Adrenal gland (tissue), 5 donors: ENCODE results near the gene USP49.

ENCODE experiments used
- POLR2A ChIP-seq, 2 donors: fragments of 450-650 bp; IDR thresholded peaks; one replicate each; pipeline ENCODE4 v1.6.1; 2017; ENCODE audit warnings: antibody characterized with exemption in 2 of 2, mild to moderate bottlenecking in 2 of 2, moderate library complexity in 1 of 2
- TF ChIP-seq, protein P1 (sequence below), 6 experiments: fragments of 450-650 bp in 4 of 6; fragments of 200-600 bp in 2 of 6; sonication (generic) in 1 of 6; IDR thresholded peaks; 1 replicate in 5 of 6; 2 replicates in 1 of 6; pipeline versions ENCODE4 v1.5.1 to v1.8.0; 2016 to 2021; ENCODE audit warnings: antibody characterized with exemption in 6 of 6, mild to moderate bottlenecking in 2 of 6, moderate library complexity in 1 of 6
- donor health status: DM: no; HTN: no; CAD: no.

- no peak for TF ChIP-seq POLR2A (IDR thresholded peaks at IDR 0.05)
- TF ChIP-seq, protein P1, sequence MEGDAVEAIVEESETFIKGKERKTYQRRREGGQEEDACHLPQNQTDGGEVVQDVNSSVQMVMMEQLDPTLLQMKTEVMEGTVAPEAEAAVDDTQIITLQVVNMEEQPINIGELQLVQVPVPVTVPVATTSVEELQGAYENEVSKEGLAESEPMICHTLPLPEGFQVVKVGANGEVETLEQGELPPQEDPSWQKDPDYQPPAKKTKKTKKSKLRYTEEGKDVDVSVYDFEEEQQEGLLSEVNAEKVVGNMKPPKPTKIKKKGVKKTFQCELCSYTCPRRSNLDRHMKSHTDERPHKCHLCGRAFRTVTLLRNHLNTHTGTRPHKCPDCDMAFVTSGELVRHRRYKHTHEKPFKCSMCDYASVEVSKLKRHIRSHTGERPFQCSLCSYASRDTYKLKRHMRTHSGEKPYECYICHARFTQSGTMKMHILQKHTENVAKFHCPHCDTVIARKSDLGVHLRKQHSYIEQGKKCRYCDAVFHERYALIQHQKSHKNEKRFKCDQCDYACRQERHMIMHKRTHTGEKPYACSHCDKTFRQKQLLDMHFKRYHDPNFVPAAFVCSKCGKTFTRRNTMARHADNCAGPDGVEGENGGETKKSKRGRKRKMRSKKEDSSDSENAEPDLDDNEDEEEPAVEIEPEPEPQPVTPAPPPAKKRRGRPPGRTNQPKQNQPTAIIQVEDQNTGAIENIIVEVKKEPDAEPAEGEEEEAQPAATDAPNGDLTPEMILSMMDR (IDR thresholded peaks at IDR 0.05), result no peak
These were observed 2.1 kb downstream of the USP49 start for GRCh38 chr6:41892921-41893564.
